HepG2 (cell line): Measurements from ENCODE around the gene MRPL28. TPM values are rescaled to one million over a fixed set of nuclear protein-coding genes. Genes with fewer than 3 reads are reported as not detected.
A peak's percentile ranks its signal among the peaks of the same experiment; 100 is the strongest.

Experiments
- HOXA7 ChIP-seq: sonication (generic); formaldehyde crosslinking; IDR thresholded peaks from 2 replicates; pipeline ENCODE4 v1.8.1; 2022; ENCODE audit warnings: mild to moderate bottlenecking, missing genetic modification reagents, moderate library complexity
- JUNB ChIP-seq: sonication (generic); formaldehyde crosslinking; IDR thresholded peaks from 2 replicates; pipeline ENCODE4 v1.8.0; 2022; ENCODE audit warnings: missing genetic modification reagents, mild to moderate bottlenecking, borderline replicate concordance
- NPAS2 ChIP-seq: sonication (generic); formaldehyde crosslinking; IDR thresholded peaks from 2 replicates; pipeline ENCODE4 v1.8.0; 2022; ENCODE audit warnings: mild to moderate bottlenecking, missing genetic modification reagents, borderline replicate concordance
- RFX5 ChIP-seq: IDR thresholded peaks from 2 replicates; pipeline ENCODE4 v1.6.1; 2011; ENCODE audit warnings: low read depth, low read length, improper control_type of control experiment
- SMAD1 ChIP-seq: sonication (generic); formaldehyde crosslinking; IDR thresholded peaks from 2 replicates; pipeline ENCODE4 v1.4.0; 2020; ENCODE audit warnings: missing genetic modification reagents, low read depth, mild to moderate bottlenecking, borderline replicate concordance
- SNAPC2 ChIP-seq: sonication (generic); formaldehyde crosslinking; IDR thresholded peaks from 2 replicates; pipeline ENCODE4 v1.8.1; 2022; ENCODE audit warnings: mild to moderate bottlenecking, missing genetic modification reagents
- TP53 ChIP-seq: sonication (generic); formaldehyde crosslinking; conservative IDR thresholded peaks from 2 replicates; pipeline ENCODE4 v1.4.0; 2020; ENCODE audit warnings: missing genetic modification reagents
- ZMYM4 ChIP-seq: sonication (generic); formaldehyde crosslinking; IDR thresholded peaks from 2 replicates; pipeline ENCODE4 v1.8.1; 2023; ENCODE audit warnings: mild to moderate bottlenecking, missing genetic modification reagents
- ZNF180 ChIP-seq: sonication (generic); formaldehyde crosslinking; IDR thresholded peaks from 2 replicates; pipeline ENCODE4 v1.4.0; 2020; ENCODE audit warnings: low read depth, missing genetic modification reagents, borderline replicate concordance
- ZNF549 ChIP-seq: sonication (generic); formaldehyde crosslinking; IDR thresholded peaks from 2 replicates; pipeline ENCODE4 v1.5.0; 2020; ENCODE audit warnings: missing genetic modification reagents
- ZNF703 ChIP-seq: sonication (generic); formaldehyde crosslinking; IDR thresholded peaks from 2 replicates; pipeline ENCODE4 v1.5.1; 2020; ENCODE audit warnings: missing genetic modification reagents, mild to moderate bottlenecking, moderate library complexity, borderline replicate concordance
- ZNF773 ChIP-seq: sonication (generic); formaldehyde crosslinking; IDR thresholded peaks from 2 replicates; pipeline ENCODE4 v1.4.0; 2020; ENCODE audit warnings: missing genetic modification reagents, borderline replicate concordance
- ZSCAN25 ChIP-seq: sonication (generic); formaldehyde crosslinking; IDR thresholded peaks from 2 replicates; pipeline ENCODE4 v1.8.0; 2022; ENCODE audit warnings: mild to moderate bottlenecking, missing genetic modification reagents
- polyA plus RNA-seq, 8 experiments: library from polyadenylated mRNA; depleted of rRNA in 3 of 8; stranded (reverse) in 7 of 8; unstranded in 1 of 8; fragments of >200 nt; fragmentation: Illumina TruSeq in 4 of 8; extraction: Trizol in 4 of 8; gene quantifications; 2 replicates each; pipeline versions ENCODE4 v1.2.1 to v1.2.3, GENCODE V29; 2011 to 2016; ENCODE audit warnings: low read depth in 4 of 8, missing spikeins in 1 of 8, mixed read lengths in 1 of 8; ENCODE audit not compliant: insufficient read depth in 1 of 8
- total RNA-seq, 5 experiments: library from RNA; depleted of rRNA; stranded (reverse); fragments of >200 nt; fragmentation: Illumina TruSeq; extraction: Trizol; gene quantifications; 2 replicates each; pipeline ENCODE4 v1.2.3, GENCODE V29; 2016; ENCODE audit warnings: low read depth in 1 of 5
- TF ChIP-seq, protein P1 (sequence below): sonication (generic); formaldehyde crosslinking; IDR thresholded peaks from 2 replicates; pipeline ENCODE4 v1.5.1; 2020; ENCODE audit warnings: mild to moderate bottlenecking, missing genetic modification reagents, borderline replicate concordance
- TF ChIP-seq, protein P2 (sequence below): sonication (generic); formaldehyde crosslinking; IDR thresholded peaks from 2 replicates; pipeline ENCODE4 v1.9.0; 2021; ENCODE audit warnings: missing genetic modification reagents, borderline replicate concordance
- TF ChIP-seq, protein P3 (sequence below): sonication (generic); formaldehyde crosslinking; IDR thresholded peaks from 2 replicates; pipeline ENCODE4 v1.8.0; 2022; ENCODE audit warnings: mild to moderate bottlenecking, missing genetic modification reagents
- TF ChIP-seq, protein P4 (sequence below): sonication (generic); formaldehyde crosslinking; IDR thresholded peaks from 2 replicates; pipeline ENCODE4 v1.4.0; 2020; ENCODE audit warnings: missing genetic modification reagents
- TF ChIP-seq, protein P5 (sequence below): sonication (generic); formaldehyde crosslinking; IDR thresholded peaks from 2 replicates; pipeline ENCODE4 v1.8.1; 2022; ENCODE audit warnings: mild to moderate bottlenecking, missing genetic modification reagents

MRPL28 gene
- total and polyA plus RNA-seq, 2 of the 13 experiments (the other 11 are each of a cell fraction or from before 2014, with no cell fraction given): 114 to 135 TPM

DNA sequence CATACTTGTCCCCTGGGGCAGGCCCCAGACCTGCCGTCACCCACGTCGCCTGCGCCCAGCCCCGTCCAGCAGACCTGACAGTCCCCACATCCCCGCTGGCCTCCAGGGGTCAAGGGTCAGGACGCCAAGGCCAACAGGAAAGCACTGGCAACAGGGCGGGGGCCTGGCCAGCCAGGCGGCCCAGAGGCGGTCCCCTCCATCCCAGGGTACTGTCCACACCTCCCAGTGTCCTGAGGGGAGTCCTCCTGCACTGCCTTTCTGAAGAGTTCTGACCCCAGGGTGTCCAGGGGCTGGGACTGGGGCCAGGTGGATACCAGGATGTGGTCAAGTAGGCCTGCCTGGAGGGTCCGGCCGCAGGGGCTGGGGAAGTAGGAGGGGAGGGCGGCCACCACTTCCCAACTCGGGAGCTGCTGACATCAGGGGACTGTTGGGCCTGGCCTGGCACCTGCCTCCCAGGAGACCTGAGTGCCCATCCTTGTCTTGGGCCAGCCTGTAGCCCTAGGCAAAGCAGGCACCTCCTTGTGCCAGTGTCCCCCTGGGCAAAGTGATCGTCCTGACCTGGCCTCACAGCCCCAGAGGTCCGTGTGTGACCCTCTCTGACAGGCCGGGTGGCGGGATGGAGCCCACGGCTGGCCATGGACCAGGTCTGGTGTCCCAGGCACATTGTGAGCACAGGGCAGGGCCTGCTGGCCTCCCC is 11.1 kb downstream of the MRPL28 start (continued):
- TF ChIP-seq, protein P1, sequence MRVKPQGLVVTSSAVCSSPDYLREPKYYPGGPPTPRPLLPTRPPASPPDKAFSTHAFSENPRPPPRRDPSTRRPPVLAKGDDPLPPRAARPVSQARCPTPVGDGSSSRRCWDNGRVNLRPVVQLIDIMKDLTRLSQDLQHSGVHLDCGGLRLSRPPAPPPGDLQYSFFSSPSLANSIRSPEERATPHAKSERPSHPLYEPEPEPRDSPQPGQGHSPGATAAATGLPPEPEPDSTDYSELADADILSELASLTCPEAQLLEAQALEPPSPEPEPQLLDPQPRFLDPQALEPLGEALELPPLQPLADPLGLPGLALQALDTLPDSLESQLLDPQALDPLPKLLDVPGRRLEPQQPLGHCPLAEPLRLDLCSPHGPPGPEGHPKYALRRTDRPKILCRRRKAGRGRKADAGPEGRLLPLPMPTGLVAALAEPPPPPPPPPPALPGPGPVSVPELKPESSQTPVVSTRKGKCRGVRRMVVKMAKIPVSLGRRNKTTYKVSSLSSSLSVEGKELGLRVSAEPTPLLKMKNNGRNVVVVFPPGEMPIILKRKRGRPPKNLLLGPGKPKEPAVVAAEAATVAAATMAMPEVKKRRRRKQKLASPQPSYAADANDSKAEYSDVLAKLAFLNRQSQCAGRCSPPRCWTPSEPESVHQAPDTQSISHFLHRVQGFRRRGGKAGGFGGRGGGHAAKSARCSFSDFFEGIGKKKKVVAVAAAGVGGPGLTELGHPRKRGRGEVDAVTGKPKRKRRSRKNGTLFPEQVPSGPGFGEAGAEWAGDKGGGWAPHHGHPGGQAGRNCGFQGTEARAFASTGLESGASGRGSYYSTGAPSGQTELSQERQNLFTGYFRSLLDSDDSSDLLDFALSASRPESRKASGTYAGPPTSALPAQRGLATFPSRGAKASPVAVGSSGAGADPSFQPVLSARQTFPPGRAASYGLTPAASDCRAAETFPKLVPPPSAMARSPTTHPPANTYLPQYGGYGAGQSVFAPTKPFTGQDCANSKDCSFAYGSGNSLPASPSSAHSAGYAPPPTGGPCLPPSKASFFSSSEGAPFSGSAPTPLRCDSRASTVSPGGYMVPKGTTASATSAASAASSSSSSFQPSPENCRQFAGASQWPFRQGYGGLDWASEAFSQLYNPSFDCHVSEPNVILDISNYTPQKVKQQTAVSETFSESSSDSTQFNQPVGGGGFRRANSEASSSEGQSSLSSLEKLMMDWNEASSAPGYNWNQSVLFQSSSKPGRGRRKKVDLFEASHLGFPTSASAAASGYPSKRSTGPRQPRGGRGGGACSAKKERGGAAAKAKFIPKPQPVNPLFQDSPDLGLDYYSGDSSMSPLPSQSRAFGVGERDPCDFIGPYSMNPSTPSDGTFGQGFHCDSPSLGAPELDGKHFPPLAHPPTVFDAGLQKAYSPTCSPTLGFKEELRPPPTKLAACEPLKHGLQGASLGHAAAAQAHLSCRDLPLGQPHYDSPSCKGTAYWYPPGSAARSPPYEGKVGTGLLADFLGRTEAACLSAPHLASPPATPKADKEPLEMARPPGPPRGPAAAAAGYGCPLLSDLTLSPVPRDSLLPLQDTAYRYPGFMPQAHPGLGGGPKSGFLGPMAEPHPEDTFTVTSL (CRISPR knock-in tag): no peak
- TF ChIP-seq SNAPC2 (CRISPR knock-in tag): no peak
- TF ChIP-seq ZNF549: no peak
- no peak for TF ChIP-seq JUNB (CRISPR knock-in tag)
- TF ChIP-seq ZSCAN25 (CRISPR knock-in tag): 0 out of 2 replicates have a peak, but pooled peaks have one; percentile 58
- TF ChIP-seq, protein P2, sequence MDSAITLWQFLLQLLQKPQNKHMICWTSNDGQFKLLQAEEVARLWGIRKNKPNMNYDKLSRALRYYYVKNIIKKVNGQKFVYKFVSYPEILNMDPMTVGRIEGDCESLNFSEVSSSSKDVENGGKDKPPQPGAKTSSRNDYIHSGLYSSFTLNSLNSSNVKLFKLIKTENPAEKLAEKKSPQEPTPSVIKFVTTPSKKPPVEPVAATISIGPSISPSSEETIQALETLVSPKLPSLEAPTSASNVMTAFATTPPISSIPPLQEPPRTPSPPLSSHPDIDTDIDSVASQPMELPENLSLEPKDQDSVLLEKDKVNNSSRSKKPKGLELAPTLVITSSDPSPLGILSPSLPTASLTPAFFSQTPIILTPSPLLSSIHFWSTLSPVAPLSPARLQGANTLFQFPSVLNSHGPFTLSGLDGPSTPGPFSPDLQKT (CRISPR knock-in tag): no peak
- TF ChIP-seq, protein P3, sequence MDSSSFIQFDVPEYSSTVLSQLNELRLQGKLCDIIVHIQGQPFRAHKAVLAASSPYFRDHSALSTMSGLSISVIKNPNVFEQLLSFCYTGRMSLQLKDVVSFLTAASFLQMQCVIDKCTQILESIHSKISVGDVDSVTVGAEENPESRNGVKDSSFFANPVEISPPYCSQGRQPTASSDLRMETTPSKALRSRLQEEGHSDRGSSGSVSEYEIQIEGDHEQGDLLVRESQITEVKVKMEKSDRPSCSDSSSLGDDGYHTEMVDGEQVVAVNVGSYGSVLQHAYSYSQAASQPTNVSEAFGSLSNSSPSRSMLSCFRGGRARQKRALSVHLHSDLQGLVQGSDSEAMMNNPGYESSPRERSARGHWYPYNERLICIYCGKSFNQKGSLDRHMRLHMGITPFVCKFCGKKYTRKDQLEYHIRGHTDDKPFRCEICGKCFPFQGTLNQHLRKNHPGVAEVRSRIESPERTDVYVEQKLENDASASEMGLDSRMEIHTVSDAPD (CRISPR knock-in tag): no peak
- no peak for TF ChIP-seq TP53 (CRISPR knock-in tag)
- no peak for TF ChIP-seq RFX5
- TF ChIP-seq, protein P4, sequence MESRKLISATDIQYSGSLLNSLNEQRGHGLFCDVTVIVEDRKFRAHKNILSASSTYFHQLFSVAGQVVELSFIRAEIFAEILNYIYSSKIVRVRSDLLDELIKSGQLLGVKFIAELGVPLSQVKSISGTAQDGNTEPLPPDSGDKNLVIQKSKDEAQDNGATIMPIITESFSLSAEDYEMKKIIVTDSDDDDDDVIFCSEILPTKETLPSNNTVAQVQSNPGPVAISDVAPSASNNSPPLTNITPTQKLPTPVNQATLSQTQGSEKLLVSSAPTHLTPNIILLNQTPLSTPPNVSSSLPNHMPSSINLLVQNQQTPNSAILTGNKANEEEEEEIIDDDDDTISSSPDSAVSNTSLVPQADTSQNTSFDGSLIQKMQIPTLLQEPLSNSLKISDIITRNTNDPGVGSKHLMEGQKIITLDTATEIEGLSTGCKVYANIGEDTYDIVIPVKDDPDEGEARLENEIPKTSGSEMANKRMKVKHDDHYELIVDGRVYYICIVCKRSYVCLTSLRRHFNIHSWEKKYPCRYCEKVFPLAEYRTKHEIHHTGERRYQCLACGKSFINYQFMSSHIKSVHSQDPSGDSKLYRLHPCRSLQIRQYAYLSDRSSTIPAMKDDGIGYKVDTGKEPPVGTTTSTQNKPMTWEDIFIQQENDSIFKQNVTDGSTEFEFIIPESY (CRISPR knock-in tag): peak; percentile 28; the same call in 1 of the 2 replicates
- no peak for TF ChIP-seq ZNF773 (CRISPR knock-in tag)
- TF ChIP-seq NPAS2 (CRISPR knock-in tag): no peak
- no peak for TF ChIP-seq ZMYM4 (CRISPR knock-in tag)
- TF ChIP-seq HOXA7 (CRISPR knock-in tag): no peak
- TF ChIP-seq ZNF703: no peak
- TF ChIP-seq ZNF180: no peak
- 0 out of 2 replicates have a peak, but pooled peaks have one; percentile 30 for TF ChIP-seq SMAD1
- TF ChIP-seq, protein P5, sequence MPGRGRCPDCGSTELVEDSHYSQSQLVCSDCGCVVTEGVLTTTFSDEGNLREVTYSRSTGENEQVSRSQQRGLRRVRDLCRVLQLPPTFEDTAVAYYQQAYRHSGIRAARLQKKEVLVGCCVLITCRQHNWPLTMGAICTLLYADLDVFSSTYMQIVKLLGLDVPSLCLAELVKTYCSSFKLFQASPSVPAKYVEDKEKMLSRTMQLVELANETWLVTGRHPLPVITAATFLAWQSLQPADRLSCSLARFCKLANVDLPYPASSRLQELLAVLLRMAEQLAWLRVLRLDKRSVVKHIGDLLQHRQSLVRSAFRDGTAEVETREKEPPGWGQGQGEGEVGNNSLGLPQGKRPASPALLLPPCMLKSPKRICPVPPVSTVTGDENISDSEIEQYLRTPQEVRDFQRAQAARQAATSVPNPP (CRISPR knock-in tag): no peak
